HEK293 (cell line): ENCODE measurements around the gene SLC6A3.

Experiments
- CTCF ChIP-seq: fragments of 450-650 bp; formaldehyde crosslinking; IDR thresholded peaks from 2 replicates; pipeline ENCODE4 v1.5.1; 2016; ENCODE audit warnings: missing biosample characterization, missing genetic modification characterization
- GLIS1 ChIP-seq: fragments of 450-650 bp; formaldehyde crosslinking; IDR thresholded peaks from 2 replicates; pipeline ENCODE4 v1.5.1; 2016; ENCODE audit warnings: missing biosample characterization, missing genetic modification characterization
- SP2 ChIP-seq: fragments of 450-650 bp; formaldehyde crosslinking; IDR thresholded peaks from 2 replicates; pipeline ENCODE4 v1.5.1; 2016; ENCODE audit warnings: missing biosample characterization, missing genetic modification characterization
- ZFP37 ChIP-seq: fragments of 450-650 bp; formaldehyde crosslinking; IDR thresholded peaks from 2 replicates; pipeline ENCODE4 v1.5.1; 2016; ENCODE audit warnings: missing biosample characterization, missing genetic modification characterization
- ZNF114 ChIP-seq: fragments of 450-650 bp; formaldehyde crosslinking; IDR thresholded peaks from 2 replicates; pipeline ENCODE4 v1.5.0; 2017; ENCODE audit warnings: missing biosample characterization, missing genetic modification characterization
- ZNF184 ChIP-seq: fragments of 450-650 bp; IDR thresholded peaks from 2 replicates; pipeline ENCODE4 v1.5.1; 2018; ENCODE audit warnings: missing biosample characterization, mild to moderate bottlenecking, missing genetic modification characterization
- ZNF518A ChIP-seq: fragments of 450-650 bp; formaldehyde crosslinking; conservative IDR thresholded peaks from 2 replicates; pipeline ENCODE4 v1.5.1; 2016; ENCODE audit warnings: low read depth, missing biosample characterization, missing genetic modification characterization
- ZNF596 ChIP-seq: fragments of 450-650 bp; IDR thresholded peaks from 2 replicates; pipeline ENCODE4 v1.5.0; 2018; ENCODE audit warnings: missing biosample characterization, mild to moderate bottlenecking, missing genetic modification characterization, moderate library complexity
- ZNF777 ChIP-seq: fragments of 450-650 bp; formaldehyde crosslinking; IDR thresholded peaks from 2 replicates; pipeline ENCODE4 v1.5.1; 2017; ENCODE audit warnings: missing biosample characterization, missing genetic modification characterization, borderline replicate concordance

GRCh38 chr5:1382248-1382700 lies 63.0 kb downstream of the SLC6A3 start:
- TF ChIP-seq ZNF596 (no peak), ZNF184 (tag by site-specific recombination) (no peak), ZFP37 (tag by site-specific recombination) (no peak), GLIS1 (tag by site-specific recombination) (no peak), CTCF (tag by site-specific recombination) (no peak), ZNF114 (no peak), SP2 (tag by site-specific recombination) (no peak), ZNF777 (tag by site-specific recombination) (no peak), ZNF518A (tag by site-specific recombination) (no peak)
